Activated naive CD8-positive, alpha-beta T cell treated with anti-CD3 and anti-CD28 coated beads for 36 hours (primary cell): ENCODE measurements around the gene JAKMIP1. TPM values are rescaled to one million over a fixed set of nuclear protein-coding genes. Genes with fewer than 3 reads are reported as not detected.

Experiments used
- DNase-seq: peaks from one replicate; pipeline ENCODE4 v3.0.0; 2021
- H3K27ac Mint-ChIP-seq: one replicate; pipeline ENCODE4 v1.8.0; 2022; ENCODE audit warnings: mild to moderate bottlenecking, moderate library complexity, mixed read lengths
- H3K27me3 Mint-ChIP-seq: one replicate; pipeline ENCODE4 v1.8.0; 2022; ENCODE audit warnings: mild to moderate bottlenecking, mixed read lengths
- H3K36me3 Mint-ChIP-seq: one replicate; pipeline ENCODE4 v1.8.0; 2021; ENCODE audit warnings: mild to moderate bottlenecking, mixed read lengths
- H3K4me1 Mint-ChIP-seq: one replicate; pipeline ENCODE4 v1.8.0; 2021; ENCODE audit warnings: mixed read lengths
- H3K4me3 Mint-ChIP-seq: one replicate; pipeline ENCODE4 v1.8.0; 2022; ENCODE audit warnings: mild to moderate bottlenecking, moderate library complexity, mixed read lengths
- H3K9me3 Mint-ChIP-seq: one replicate; pipeline ENCODE4 v1.8.0; 2022; ENCODE audit warnings: mixed read lengths
- total RNA-seq, 2 experiments: library from RNA; stranded (reverse); gene quantifications; one replicate each; pipeline ENCODE4 v1.2.3, GENCODE V29; 2021

The JAKMIP1 gene
- total RNA-seq, 2 experiments from 2014 or later = 1.0 to 1.6 TPM

DNA sequence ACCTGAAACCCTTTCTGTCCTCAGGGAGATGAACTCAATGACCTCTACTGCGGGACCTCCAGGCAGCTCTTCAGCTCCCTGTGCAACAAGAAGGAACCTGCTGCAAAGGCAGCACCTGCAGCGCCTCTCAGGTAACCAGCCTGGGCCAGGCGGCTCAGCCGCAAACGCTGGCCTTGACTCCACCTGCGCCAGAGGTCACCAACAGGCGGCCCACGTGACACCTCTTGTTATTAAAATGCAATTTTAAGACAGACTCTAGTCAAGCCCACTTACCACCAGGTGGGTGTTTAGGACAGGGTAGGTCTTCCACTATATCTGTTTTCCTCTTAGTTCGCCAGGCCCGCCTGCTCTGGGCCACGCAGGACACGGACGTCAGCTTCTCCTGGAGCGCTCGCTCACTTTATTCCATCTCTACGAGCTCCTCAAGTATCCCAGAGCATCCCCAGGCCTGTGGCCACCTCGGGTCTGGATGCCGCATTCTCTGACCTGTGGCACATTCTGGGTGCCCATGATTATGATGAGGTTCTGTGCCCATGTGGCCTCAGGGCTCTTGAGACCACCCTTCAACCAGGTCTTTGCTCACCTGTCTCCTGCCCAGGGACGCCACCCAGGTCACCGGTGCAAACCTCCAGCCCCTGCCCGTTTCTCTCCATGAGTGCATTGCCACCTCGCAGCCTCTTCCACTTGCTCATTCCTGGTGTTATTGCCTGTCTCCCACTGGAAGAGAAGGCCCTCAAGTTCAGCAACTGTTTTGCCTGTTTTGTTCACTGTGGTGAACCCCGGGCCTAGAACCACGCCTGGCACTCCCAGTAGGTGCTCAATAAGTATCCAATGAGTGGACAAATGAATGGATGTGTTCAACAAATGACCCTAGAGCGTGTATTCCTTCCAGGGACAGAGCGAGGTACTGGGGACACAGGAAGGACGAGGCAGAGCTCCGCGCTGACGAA lies 32.8 kb upstream of the JAKMIP1 start:
- Mint-ChIP-seq H3K4me1 (no peaks in the 10 kb centered on the region), H3K4me3 (no peak overlapping the region), H3K36me3 (no peaks in the 10 kb centered on the region), H3K27ac (no peak overlapping the region), H3K27me3 (peaks cover 4% of the 10 kb centered on the region), H3K9me3 (no peaks in the 10 kb centered on the region)
- no peak for DNase-seq

DNA sequence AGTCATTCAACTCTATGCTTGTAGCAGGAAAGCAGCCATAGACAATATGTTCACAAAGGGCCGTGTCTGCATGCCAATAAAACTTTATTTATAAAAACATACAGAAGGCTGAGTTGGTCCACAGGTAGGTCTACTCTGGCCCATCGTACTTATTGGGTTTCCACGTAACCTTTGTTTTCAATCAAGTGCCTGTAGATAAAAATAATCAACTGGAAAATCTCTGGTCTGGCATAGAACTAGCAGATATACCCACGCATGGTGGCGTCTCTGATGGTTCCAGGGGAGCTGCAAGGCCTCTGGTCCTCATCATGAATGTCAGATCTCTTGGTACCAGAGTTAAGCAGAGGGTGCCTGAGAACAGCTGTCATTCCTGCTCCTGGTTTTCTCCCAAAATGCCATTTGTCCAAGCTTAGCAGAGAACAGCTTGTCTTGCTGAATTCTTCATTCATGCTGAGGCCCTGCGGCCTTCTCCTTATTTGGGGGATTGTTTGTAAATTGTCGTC lies 31.4 kb upstream of the JAKMIP1 start:
- DNase-seq = no peak
- Mint-ChIP-seq H3K9me3 (no peaks in the 10 kb centered on the region), H3K27ac (no peak overlapping the region), H3K36me3 (no peaks in the 10 kb centered on the region), H3K27me3 (peaks cover 4% of the 10 kb centered on the region), H3K4me3 (no peak overlapping the region), H3K4me1 (no peaks in the 10 kb centered on the region)

DNA sequence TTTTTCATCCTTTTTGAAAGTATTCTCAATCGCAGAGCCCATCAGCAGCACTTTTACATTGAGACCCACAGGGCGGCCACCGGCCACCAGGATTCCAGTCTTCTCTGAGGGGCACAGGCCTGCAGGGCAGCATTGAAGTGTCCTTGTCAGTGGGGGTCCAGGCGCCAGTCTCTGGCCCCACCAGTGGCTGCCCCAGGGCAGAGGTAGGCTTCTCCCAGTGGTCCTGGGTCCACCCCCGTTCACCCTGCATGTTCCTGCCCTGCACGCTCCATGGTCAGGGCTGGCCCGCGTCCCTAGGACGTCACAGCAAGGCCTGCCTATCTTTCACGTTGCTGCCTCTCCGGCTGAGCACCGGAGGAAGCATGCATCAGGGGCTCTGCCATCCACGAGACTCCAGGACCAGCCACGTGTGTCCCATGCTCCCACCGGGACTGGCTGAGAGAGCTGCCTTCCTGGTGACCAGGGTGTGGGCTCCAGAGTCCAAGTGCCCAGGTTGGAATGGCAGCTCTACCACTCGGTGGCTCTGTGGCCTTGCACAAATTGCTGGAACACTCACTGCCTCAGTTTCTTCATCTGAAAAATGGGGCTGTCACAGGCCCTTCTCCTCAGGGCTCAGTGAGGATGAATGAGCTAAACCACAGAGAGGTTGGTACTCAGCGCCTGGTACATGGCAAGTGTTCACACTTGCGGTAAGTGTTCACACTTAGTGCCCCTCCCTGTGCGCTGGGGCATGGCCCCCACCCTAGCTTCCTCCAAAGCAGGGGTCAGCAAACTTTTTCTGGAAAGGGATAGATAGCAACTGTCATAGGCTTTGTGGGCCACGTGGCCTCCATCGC lies 30.7 kb upstream of the JAKMIP1 start:
- peaks cover 4% of the 10 kb centered on the region for H3K27me3 Mint-ChIP-seq
- no peak overlapping the region for H3K27ac Mint-ChIP-seq
- no peak overlapping the region for H3K4me3 Mint-ChIP-seq
- H3K36me3 Mint-ChIP-seq = no peaks in the 10 kb centered on the region
- H3K9me3 Mint-ChIP-seq = no peaks in the 10 kb centered on the region
- no peaks in the 10 kb centered on the region for H3K4me1 Mint-ChIP-seq
- no peak for DNase-seq

DNA sequence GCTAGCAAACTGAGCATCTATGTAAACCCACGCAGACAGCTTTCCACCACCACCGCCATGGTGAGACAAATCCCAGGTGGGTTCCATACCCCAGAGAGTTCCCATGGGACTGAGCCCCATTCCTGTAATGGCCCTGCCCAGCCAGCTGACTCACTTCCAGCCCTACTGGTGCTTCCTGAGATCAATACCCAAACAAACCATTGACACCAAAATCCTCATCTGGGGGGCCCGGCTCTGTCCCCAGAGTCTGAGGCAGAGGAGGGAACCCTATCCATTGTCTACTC lies 30.1 kb upstream of the JAKMIP1 start:
- no peak for DNase-seq
- Mint-ChIP-seq H3K4me3 (no peak overlapping the region), H3K9me3 (no peaks in the 10 kb centered on the region), H3K36me3 (no peaks in the 10 kb centered on the region), H3K4me1 (no peaks in the 10 kb centered on the region), H3K27me3 (peaks cover 8% of the 10 kb centered on the region), H3K27ac (no peak overlapping the region)

DNA sequence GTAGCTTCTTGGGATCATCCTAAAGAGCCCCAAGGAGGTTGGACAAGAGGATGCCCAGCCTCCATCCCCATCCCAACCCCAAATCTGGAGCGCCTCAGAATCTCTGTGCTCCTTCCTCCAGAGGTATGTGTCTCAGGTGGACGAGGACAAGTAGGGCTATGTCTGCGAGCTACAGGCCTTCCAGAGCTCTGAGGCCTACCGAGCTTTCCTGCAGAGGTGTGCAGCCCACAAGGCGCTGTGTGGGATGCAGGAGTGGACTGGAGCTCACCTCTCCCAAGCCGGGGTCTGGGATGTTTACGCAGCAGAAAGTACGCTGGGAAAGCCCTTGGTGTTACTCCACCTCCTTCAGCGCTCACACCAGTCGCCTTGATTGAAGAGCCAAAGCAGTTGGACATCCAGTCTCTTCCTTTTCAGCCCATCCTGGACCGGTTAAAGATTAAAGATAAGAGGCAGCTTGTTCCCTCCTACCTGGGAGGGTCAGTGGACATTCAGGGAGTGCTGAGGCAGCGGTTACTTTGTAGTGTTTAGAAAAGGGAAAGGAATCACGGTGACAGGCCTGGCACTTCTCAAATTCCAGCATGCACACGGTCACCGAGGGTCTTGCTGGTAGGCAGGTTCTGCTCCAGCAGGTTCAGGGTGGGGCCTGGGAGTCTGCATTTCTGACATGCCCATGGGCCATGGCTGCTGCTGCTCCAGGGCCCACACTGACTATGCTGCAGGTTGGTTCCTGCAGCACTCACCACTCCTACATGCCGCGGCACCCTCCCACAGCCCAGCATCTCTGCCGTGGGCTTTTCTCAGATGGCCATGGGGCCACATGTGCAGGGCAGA lies 29.5 kb upstream of the JAKMIP1 start:
- Mint-ChIP-seq H3K4me3 (no peak overlapping the region), H3K9me3 (no peaks in the 10 kb centered on the region), H3K36me3 (no peaks in the 10 kb centered on the region), H3K27me3 (peaks cover 8% of the 10 kb centered on the region), H3K4me1 (no peaks in the 10 kb centered on the region), H3K27ac (no peak overlapping the region)
- no peak for DNase-seq

DNA sequence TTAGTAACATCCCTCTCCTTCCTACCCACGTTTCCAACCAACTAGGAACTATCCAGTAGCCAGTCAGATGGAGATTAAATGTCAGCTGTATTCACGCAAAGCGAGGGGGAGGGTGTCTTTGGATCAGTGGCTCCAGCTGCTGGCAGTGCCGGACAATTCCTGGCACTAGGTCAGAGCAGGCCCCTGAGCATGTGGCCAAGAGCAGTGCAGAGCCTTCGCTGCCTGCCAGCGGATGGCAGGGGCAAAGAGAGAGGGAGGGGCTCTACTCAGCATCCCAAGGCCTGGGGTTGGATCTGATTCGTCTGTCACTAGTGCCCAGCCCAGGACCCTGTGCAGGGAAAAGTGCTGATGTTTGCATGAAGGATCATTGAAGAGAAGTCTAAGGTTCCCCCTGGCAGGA lies 28.7 kb upstream of the JAKMIP1 start:
- no peaks in the 10 kb centered on the region for H3K9me3 Mint-ChIP-seq
- H3K4me3 Mint-ChIP-seq = no peak overlapping the region
- H3K27me3 Mint-ChIP-seq = peaks cover 14% of the 10 kb centered on the region
- H3K27ac Mint-ChIP-seq = no peak overlapping the region
- DNase-seq = no peak
- H3K36me3 Mint-ChIP-seq = no peaks in the 10 kb centered on the region
- H3K4me1 Mint-ChIP-seq = no peaks in the 10 kb centered on the region

DNA sequence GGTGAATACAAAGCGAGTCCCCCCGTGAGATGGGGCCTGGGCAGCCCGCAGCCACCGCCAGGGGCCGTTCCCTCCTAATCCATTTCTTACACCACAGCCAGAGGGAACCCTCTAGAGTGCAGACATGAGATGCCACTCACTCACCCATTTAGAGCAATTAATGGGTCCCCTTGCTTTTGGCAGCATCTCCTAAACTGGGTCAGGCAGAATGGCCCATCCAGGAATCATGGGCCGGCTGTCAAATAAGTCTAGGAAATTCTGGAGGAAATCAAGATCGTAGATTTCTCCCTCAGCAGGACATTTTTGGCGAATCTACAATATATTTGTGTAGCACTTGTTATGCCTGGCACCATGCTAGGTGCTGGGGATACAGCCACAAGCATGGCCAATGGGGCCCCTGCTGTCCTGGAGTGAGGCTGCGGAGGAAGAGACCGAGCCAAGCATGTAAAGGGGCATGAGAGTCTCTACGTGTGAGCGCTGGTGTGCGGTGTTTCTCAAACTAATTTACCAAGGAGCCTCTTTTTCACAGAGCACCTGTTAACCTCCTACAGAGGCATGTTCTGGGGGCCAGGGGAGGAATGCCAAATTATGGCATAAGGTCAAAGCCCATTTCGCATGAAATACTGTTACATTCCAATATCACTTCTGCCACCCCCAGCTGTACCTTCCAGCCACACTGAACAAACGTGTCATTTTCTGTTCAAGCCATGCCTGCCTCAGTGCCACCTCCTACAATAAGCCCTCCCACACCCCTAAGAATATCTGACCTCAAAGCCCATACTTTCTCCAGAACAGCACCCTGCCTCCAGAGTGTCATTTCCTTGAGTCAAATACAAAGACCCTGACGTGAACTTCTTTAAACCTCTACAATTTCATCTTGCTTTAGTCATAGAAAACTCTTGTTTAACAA lies 28.1 kb upstream of the JAKMIP1 start:
- Mint-ChIP-seq H3K27ac (no peak overlapping the region), H3K4me1 (no peaks in the 10 kb centered on the region), H3K4me3 (no peak overlapping the region), H3K27me3 (peaks cover 20% of the 10 kb centered on the region), H3K9me3 (no peaks in the 10 kb centered on the region), H3K36me3 (no peaks in the 10 kb centered on the region)
- DNase-seq = no peak

DNA sequence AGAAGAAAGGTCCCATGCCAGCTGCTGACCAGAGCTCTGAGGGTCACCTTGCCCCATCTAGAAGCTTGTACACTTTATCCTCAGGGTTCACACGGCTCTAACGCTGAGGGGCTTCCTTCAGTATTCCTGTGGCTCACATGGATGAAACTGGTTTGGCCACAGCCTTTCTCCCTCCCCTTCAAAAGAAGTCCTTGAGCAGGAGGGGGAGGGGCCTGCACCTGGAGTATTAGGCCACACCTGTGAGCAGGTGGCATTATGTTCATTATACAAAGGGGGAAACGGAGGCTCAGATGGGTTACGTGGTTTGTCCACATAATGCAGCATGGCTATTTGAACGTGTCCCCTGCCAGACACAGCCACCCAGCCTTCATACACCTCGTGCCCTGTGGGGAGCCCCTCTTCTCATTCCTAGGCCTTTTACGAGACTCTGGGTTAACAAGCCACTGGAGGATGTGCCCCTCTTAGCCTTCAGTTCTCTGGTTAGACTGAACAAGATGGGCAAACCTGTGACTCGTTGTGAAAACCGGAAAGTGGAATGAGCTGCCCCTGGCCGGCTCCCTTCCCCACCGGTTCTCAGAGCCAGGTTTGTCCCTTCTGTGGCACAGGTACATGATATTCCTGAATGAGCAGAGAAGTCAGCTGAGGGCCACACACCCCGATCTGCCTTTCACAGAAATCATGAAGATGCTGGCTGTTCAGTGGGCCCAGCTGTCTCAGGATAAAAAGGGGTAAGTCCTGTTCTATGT lies 27.2 kb upstream of the JAKMIP1 start:
- Mint-ChIP-seq H3K4me1 (no peaks in the 10 kb centered on the region), H3K27me3 (peaks cover 29% of the 10 kb centered on the region), H3K27ac (no peak overlapping the region), H3K36me3 (no peaks in the 10 kb centered on the region), H3K4me3 (no peak overlapping the region), H3K9me3 (peaks cover 3% of the 10 kb centered on the region)
- no peak for DNase-seq

DNA sequence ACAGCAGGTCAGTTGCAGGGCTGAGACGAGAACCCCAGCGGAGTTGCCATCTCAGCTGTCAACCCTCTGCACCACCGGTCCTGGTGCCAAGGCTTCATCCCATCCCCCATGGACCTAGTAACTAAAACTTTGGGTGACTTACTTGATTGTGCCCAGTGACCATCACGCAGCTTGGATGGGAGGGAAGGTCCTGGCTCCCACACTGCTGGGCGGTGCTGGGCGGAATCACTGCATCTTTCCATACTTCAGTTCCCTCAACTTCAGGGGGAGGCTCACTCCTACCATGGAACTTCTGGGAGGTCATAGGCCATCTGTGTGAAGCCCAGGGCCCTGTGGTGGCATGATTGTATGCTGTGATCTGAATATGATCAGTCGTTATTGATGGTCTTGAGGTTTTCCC lies 26.2 kb upstream of the JAKMIP1 start:
- peaks cover 5% of the 10 kb centered on the region for H3K9me3 Mint-ChIP-seq
- no peaks in the 10 kb centered on the region for H3K4me1 Mint-ChIP-seq
- no peak overlapping the region for H3K27ac Mint-ChIP-seq
- peaks cover 34% of the 10 kb centered on the region for H3K27me3 Mint-ChIP-seq
- H3K36me3 Mint-ChIP-seq = no peaks in the 10 kb centered on the region
- H3K4me3 Mint-ChIP-seq = no peak overlapping the region
- DNase-seq = no peak

DNA sequence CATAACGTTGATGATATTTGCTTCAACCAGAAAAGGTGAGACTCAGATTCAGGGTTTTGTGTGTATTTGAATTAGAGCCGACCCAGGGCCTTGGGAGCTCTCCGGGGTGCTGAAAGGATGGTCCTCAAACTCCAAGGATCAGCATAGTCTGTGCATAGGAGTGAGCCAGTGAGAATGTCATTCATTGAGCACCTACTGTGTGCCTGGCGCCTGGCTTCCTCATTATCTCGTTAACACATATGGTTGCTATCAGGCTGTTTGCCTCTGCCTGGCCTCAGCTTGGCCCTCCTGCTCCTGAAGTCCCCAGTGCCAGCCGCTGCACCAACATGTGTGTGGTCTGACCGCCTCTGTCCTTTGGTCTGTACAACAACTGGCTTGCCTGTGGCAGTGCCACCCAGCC lies 25.1 kb upstream of the JAKMIP1 start:
- Mint-ChIP-seq H3K27me3 (peaks cover 44% of the 10 kb centered on the region), H3K4me3 (no peak overlapping the region), H3K27ac (no peak overlapping the region), H3K9me3 (peaks cover 5% of the 10 kb centered on the region), H3K4me1 (no peaks in the 10 kb centered on the region), H3K36me3 (no peaks in the 10 kb centered on the region)
- DNase-seq = no peak

DNA sequence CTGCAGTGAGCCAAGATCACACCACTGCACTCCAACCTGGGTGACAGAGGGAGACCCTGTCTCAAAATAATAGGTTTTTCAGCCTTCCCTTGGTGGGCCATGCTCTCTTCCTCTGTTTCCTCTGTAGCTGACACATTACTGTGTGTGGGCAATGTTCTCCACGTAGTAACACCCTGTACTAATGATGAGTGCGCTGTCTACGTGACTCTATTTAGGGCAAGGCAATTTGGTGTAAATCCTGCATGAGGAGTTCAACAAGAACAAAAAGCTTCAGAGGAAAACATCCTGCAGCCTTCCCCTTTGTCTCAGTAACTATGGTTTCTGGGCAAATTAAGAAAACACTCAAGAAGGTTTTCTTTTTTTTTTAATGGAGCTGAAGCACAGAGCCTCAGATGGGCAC lies 24.4 kb upstream of the JAKMIP1 start:
- DNase-seq = no peak
- H3K4me1 Mint-ChIP-seq = no peaks in the 10 kb centered on the region
- peaks cover 49% of the 10 kb centered on the region for H3K27me3 Mint-ChIP-seq
- H3K4me3 Mint-ChIP-seq = no peak overlapping the region
- no peaks in the 10 kb centered on the region for H3K36me3 Mint-ChIP-seq
- peaks cover 5% of the 10 kb centered on the region for H3K9me3 Mint-ChIP-seq
- no peak overlapping the region for H3K27ac Mint-ChIP-seq

DNA sequence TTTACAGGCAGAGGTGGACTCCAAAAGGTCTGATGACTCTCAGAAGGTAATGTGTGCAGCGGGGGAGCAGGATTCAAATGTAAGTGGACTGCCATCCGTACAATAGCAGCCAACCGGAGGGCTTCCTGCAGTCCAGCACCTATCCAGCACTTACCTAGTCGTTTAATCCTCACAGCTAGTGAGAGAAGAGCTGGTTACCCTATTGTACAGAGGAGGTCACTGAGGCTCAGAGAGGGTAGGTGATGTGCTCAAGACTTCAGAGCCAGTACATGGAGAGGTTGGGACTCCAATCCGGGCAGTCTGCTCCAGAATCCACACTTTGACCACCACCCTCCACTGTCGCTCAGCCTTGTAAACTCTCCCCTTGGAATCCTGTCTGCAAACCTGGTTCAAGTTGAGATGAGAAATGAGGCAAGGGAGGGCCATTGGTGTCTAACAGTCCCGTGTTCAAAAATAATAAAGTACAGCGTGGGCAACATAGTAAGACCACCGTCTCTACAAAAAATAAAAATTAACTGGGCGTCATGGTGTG lies 22.5 kb upstream of the JAKMIP1 start:
- no peaks in the 10 kb centered on the region for H3K4me1 Mint-ChIP-seq
- peaks cover 58% of the 10 kb centered on the region for H3K27me3 Mint-ChIP-seq
- no peaks in the 10 kb centered on the region for H3K36me3 Mint-ChIP-seq
- peaks cover 5% of the 10 kb centered on the region for H3K9me3 Mint-ChIP-seq
- no peak for DNase-seq
- H3K27ac Mint-ChIP-seq = no peak overlapping the region
- H3K4me3 Mint-ChIP-seq = no peak overlapping the region
